C4-2B (cell line): ENCODE results near the gene DKK3.

Source experiments
- H3K27ac ChIP-seq: fragments of 450-650 bp; 2 replicates; pipeline ENCODE4 v1.5.1; 2017
- ZFX ChIP-seq: fragments of 450-650 bp; IDR thresholded peaks from 2 replicates; pipeline ENCODE4 v1.6.1; 2017
- TF ChIP-seq, protein P1 (sequence below): fragments of 450-650 bp; conservative IDR thresholded peaks from 2 replicates; pipeline ENCODE4 v1.5.1; 2017; ENCODE audit warnings: mild to moderate bottlenecking

DKK3 gene

GRCh38 chr11:12007230-12007593 is 1.2 kb downstream of the DKK3 start:
- TF ChIP-seq ZFX: no peak
- TF ChIP-seq, protein P1, sequence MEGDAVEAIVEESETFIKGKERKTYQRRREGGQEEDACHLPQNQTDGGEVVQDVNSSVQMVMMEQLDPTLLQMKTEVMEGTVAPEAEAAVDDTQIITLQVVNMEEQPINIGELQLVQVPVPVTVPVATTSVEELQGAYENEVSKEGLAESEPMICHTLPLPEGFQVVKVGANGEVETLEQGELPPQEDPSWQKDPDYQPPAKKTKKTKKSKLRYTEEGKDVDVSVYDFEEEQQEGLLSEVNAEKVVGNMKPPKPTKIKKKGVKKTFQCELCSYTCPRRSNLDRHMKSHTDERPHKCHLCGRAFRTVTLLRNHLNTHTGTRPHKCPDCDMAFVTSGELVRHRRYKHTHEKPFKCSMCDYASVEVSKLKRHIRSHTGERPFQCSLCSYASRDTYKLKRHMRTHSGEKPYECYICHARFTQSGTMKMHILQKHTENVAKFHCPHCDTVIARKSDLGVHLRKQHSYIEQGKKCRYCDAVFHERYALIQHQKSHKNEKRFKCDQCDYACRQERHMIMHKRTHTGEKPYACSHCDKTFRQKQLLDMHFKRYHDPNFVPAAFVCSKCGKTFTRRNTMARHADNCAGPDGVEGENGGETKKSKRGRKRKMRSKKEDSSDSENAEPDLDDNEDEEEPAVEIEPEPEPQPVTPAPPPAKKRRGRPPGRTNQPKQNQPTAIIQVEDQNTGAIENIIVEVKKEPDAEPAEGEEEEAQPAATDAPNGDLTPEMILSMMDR: no peak
- H3K27ac ChIP-seq: no peak overlapping the region

- H3K27ac ChIP-seq: no peak overlapping the region
- TF ChIP-seq, protein P1: no peak
- no peak for TF ChIP-seq ZFX
These were observed 1.7 kb downstream of the DKK3 start for GRCh38 chr11:12006552-12007229.

GRCh38 chr11:12005476-12005875 is 3.0 kb downstream of the DKK3 start:
- no peak overlapping the region for H3K27ac ChIP-seq
- no peak for TF ChIP-seq ZFX
- TF ChIP-seq, protein P1: no peak

GRCh38 chr11:12005061-12005460 is 3.4 kb downstream of the DKK3 start:
- H3K27ac ChIP-seq: no peak overlapping the region
- TF ChIP-seq ZFX: no peak
- TF ChIP-seq, protein P1: no peak

- TF ChIP-seq, protein P1: no peak
- no peak for TF ChIP-seq ZFX
These were observed 4.6 kb downstream of the DKK3 start for GRCh38 chr11:12003815-12004214.

DNA sequence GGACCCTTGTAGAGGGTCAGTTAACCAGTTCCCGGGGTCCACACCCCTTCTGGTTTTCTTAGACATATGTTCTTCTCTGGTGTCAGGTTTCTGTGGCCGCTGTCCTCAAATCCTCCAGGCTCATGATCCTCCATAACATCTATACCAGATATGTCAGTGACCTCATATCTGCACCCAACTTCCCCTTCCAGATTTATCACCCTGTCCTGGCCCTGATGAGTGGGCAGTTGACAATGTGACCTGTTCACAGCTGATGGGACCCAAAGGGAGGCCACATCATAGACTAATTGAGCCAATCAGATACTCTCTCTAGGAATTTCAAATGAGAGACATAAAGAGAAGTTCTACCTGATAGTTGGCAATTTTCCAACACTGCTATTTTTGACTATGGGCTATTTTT is 5.1 kb downstream of the DKK3 start:
- H3K27ac ChIP-seq: no peak overlapping the region
- TF ChIP-seq, protein P1: no peak
- no peak for TF ChIP-seq ZFX

More at GRCh38 chr11:12003815-12004214, 4.6 kb downstream of the DKK3 start:
- H3K27ac ChIP-seq: no peak overlapping the region

DNA sequence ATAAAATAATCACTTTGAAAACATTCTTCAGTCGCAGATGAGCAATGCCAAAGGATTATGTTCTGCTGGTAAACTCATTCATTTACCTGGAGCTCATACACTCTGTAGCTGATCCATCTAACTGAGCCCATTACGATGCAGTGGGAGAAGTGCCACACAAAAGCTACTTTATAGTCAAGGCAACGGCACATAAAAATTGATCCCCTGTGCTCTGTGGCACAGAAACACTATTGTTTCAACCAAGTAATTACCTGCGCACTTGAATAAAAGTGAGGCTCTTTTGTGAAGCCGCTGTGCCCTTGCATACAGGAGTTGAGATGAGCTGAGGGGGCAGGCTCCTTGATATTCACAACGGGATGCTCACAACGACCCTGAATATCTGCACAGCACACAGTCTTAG is 7.2 kb downstream of the DKK3 start:
- no peak for TF ChIP-seq ZFX
- TF ChIP-seq, protein P1: no peak
- no peak overlapping the region for H3K27ac ChIP-seq
